GM19099 (cell line): ENCODE data around the gene PRIMPOL.

Experiments
- POLR2A ChIP-seq: IDR thresholded peaks from 3 replicates; pipeline ENCODE4 v1.6.1; 2011; ENCODE audit warnings: low read depth; ENCODE audit not compliant: insufficient read length; ENCODE audit errors: extremely low read depth

The PRIMPOL gene

DNA sequence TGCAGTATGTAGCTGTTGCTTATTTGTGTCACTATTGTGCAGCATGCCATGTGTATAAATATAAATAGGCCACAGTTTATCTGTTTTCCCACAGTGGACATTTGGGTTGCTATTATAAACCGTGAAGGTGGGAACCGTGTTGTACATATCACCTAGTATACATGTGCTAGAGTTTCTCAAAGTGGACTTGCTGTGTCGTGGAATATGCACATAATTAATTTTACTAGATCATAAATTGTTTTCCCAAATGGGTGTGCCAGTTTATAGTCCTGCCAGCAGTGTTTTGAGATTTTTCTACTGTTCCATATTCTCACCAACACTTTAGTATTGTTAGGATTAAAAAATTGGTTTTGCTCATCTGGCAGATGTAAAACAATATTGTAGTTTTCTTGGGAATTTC is 38.5 kb downstream of the PRIMPOL start:
- no peak for TF ChIP-seq POLR2A

DNA sequence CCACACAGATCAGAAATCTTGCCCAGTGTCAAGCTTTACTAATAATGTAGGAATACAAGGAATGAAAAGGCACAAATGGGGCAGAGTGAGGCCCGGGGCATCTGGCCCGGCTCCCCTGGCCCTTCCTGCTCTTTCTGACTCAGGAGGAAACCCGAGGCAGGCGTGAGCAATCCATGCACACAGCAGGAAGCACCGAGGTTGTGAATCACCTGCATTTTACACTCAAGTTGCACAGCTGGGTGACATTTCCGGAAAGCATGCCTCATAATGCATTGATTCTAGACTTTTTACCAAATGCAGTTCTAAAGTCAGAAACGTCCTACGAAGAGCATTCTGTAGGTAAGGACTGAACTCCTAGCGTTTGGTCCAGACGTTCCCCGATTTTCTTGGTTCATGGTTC is 38.9 kb downstream of the PRIMPOL start:
- TF ChIP-seq POLR2A, result no peak

- no peak for TF ChIP-seq POLR2A
Observed at GRCh38 chr4:184689681-184690080, 40.1 kb downstream of the PRIMPOL start.

DNA sequence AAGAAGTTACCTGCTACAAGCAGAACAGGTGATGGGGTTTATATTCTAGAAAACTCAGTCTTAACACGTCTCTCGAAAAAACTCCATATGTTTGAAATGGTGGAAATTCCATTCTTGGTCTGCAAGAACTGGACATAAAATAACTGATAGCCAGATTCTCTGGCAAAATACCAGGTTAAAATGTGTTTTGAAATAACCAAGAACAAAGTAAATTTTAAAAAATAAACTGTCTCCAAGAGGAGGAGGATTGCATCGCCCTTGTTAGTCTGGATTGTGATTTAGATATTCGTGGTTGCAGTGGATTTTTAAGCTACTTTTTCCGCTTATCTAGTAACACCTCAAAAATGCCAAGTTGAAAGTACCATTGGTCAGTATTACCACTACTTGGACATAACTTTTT is 43.5 kb downstream of the PRIMPOL start:
- TF ChIP-seq POLR2A, result no peak

DNA sequence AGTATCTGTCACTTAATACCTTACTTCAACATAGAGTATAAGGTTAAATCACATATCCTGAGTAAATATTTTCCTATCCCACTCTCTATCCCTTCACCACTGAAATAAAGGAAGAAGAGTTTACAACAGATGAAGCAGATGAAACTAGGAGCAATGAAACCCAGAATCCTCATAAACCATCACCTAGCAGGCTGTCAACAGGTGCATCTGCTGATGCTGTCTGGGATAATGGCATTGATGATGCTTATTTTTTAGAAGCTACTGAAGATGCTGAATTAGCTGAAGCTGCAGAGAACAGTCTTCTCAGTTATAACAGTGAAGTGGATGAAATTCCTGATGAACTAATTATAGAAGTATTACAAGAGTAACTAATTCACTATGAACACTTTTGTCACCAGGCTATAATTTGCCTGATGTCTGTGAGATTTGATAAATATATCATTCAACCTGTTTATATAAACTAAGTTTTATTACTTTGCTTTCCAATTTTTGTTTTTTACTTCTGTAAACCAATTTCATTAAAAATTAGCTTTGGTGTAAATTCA is 44.9 kb downstream of the PRIMPOL start:
- TF ChIP-seq POLR2A, result no peak

DNA sequence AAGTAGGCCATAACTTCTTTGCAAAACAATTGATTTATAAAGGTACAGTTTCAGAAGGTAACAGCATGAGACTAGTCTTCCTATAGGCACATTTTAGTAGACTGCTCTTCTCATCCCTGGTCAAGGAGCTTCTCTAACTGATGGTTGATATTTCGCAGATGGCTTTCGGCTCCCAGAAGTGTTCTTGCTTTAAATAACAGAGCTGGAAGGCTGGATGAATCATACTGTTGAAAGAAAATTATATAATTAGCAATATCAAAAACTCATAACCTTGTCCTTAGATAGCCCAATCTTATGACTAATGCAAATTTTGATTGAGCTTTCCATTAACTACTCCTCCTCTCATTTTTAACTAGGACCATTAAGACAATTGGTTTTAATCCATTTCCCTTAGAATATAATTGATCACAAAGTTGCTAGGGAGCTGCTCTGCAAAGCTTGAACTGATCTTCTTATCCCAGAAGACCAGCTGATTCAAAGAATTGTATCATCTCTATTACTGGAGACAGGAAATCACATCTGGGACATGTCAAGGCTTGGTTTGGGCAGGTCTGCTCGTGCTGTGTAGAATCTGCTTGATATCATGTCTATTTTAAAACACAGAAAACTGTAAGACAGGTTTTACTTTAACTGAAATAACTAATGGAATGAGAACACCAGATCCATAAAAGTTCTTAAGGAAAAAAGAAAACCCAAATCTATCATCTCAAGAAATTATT is 45.8 kb downstream of the PRIMPOL start:
- TF ChIP-seq POLR2A, result no peak

DNA sequence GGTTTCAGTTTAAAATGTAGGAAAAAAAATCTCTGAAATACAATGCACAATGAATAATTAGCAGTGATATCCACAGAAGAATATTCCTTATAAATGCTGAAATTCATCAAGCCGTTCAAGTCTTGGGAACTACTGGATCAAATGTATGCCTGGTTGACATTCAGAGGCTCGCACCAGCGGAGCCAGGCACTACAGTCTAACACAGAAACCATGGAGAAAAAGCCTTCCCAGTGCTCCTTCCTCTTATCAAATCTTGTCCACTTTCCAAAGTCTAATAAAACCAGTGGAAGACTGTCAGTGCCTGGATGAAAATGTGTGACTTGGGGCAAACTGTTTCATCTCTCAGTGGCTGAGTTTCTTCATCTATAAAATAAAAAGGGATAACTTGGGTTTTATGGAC is 48.4 kb downstream of the PRIMPOL start:
- TF ChIP-seq POLR2A, result no peak

- no peak for TF ChIP-seq POLR2A
Observed at GRCh38 chr4:184699941-184700340, 50.4 kb downstream of the PRIMPOL start.

- TF ChIP-seq POLR2A, result no peak
Observed at GRCh38 chr4:184702114-184702513, 52.6 kb downstream of the PRIMPOL start.

DNA sequence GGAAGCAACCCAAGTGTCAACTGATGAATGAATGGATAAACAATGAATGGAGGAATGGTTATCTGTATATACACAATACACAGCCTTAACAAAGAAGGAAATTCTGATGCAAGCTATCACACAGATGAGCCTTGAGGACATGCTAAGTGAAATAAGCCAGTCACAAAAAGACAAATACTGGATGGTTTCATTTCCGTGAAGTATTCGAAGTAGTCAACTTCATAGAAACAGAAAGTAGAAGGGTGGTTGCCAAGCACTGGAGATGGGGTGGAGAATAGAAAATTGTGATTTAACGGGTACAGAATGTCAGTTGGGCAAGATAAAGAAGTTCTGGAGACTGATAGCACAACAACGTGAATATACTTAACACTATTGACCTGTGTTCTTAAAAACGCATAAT is 56.2 kb downstream of the PRIMPOL start:
- TF ChIP-seq POLR2A, result no peak

DNA sequence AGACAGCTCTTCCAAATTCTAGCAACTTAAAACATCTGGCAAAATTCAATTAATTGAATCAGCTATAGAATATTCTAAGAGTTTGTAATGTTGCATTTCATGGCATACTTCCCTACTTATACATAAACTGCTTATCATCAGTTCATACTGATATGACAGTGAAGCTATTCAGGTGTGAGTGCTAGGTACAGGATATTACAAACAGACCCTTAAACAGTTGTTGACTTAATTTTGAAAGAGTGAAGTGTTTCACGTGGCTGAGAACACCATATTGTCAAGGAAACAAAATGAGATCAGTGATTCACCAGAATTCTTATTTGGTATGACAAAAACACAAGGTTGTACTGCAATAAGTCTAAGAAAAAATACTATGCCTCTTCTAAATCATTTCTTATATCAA is 56.9 kb downstream of the PRIMPOL start:
- TF ChIP-seq POLR2A, result no peak

DNA sequence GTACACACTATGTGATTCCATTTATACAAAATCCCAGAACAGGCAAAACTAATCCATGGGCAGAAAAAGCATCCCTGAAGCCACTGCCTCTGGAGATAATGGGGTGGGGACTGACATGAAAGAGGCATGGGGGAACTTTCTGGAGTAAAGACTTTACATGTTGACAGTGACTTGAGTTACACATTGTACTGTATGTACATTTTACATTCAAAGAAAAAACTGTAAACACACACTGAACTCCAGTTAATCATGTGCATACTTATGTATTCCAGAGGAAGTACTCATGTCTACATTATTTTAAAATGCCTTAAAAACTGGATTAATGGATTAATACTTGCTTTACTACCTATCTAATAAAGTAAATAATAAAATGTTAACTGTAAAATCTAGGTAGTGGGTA is 62.8 kb downstream of the PRIMPOL start:
- TF ChIP-seq POLR2A, result no peak

GRCh38 chr4:184713887-184714286 is 64.3 kb downstream of the PRIMPOL start:
- no peak for TF ChIP-seq POLR2A

DNA sequence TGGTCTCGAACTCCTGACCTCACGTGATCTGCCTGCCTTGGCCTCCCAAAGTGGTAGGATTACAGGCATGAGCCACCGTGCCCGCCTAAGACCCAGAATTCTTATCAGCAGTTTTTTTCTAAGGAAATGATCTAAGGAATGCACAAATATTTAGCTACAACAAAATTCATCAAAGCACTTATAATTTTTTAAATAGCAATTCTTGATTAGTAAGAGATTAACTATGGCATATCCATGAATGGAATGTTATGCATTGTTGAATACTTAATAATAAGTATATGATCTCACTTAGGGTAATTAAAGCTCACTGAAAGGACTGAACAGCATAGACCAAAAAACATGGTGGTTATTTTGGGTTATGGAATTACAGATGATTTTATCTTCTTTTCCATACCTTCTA is 66.0 kb downstream of the PRIMPOL start:
- no peak for TF ChIP-seq POLR2A

GRCh38 chr4:184719407-184719806 is 69.9 kb downstream of the PRIMPOL start:
- TF ChIP-seq POLR2A, result no peak

DNA sequence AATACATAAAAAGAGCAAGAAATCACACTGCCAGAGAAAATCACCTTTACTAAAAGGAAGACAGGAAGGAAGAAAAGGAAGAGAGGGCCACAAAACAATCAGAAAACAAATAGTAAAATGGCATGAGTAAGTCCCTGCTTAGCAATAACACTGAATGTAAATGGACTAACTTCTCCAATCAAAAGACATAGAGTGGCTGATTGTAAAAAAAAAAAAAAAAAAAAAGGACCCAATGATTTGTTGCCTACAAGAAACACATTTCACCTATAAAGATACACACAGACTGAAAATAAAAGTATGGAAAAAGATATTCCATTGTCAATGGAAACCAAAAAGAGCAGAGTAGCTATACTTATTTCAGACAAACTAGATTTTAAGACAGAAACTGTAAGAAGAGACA is 71.7 kb downstream of the PRIMPOL start:
- TF ChIP-seq POLR2A, result no peak

GRCh38 chr4:184722798-184723197 is 73.3 kb downstream of the PRIMPOL start:
- TF ChIP-seq POLR2A, result no peak

GRCh38 chr4:184727430-184727829 is 77.9 kb downstream of the PRIMPOL start:
- no peak for TF ChIP-seq POLR2A

DNA sequence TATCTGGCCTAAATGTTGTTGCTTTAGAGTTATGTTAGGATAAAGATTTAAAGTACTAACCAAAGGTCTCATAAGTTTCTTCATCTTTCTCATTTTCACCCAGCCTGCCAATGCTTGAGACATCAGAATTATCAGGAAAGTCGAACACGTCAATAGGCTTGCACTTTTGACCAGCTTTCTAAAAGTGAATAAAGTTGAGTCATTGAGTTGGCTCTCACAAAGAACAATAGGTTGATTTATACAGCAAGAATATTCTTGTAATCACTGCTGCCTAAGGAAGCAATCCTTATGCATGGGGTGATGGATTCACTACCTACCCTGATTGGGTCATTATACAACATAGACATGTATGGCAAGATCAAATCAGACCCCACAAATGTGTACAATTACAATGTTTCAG is 79.3 kb downstream of the PRIMPOL start:
- no peak for TF ChIP-seq POLR2A
